SK-N-MC (cell line): Measurements from ENCODE around the gene DZIP1.

ENCODE experiments used
- EZH2 ChIP-seq: fragments of 200-600 bp; sonication (generic); IDR thresholded peaks from one replicate; pipeline ENCODE4 v1.6.1; 2017; ENCODE audit warnings: antibody characterized with exemption
- POLR2AphosphoS5 ChIP-seq: IDR thresholded peaks from 2 replicates; pipeline ENCODE4 v1.6.1; 2012; ENCODE audit warnings: mild to moderate bottlenecking, low read depth, low read length, borderline replicate concordance

DNA sequence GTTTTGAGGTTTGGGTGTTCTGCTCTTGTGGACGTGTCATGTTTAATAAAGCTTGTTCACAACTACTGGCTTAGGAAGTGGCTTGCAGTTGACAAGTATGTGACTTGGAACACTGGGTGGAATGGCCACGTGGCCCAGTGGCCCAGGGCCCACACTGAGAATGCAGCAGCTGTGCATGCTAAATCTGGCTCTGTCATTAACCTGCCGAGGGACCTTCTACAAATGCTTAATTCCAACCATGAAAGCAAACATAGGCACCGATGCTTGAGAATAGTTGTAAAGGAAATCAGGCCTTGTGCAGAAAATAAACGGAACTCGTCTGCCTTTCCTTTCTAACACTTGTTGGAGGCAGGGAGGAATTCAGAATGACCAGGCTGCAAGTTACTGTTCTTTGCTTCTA, 103.6 kb downstream of the DZIP1 start:
- TF ChIP-seq EZH2 (no peak), POLR2AphosphoS5 (no peak)
